Measurements from ENCODE around the gene CCDC88C.

The CCDC88C gene

GRCh38 chr14:91257328-91258010, 160.2 kb downstream of the CCDC88C start:
- TF ChIP-seq CTCF (IDR thresholded peaks at IDR 0.05) = no peak

GRCh38 chr14:91256661-91257060, 161.0 kb downstream of the CCDC88C start:
- TF ChIP-seq CTCF (IDR thresholded peaks at IDR 0.05) = no peak

GRCh38 chr14:91255026-91255695, 162.5 kb downstream of the CCDC88C start:
- no peak for TF ChIP-seq CTCF (IDR thresholded peaks at IDR 0.05)

- TF ChIP-seq CTCF (IDR thresholded peaks at IDR 0.05) = no peak
Measured at GRCh38 chr14:91254461-91254860, 163.2 kb downstream of the CCDC88C start.

GRCh38 chr14:91253795-91254323, 163.8 kb downstream of the CCDC88C start:
- TF ChIP-seq CTCF (IDR thresholded peaks at IDR 0.05) = no peak

GRCh38 chr14:91252871-91253794, 164.5 kb downstream of the CCDC88C start:
- no peak for TF ChIP-seq CTCF (IDR thresholded peaks at IDR 0.05)

- TF ChIP-seq CTCF (IDR thresholded peaks at IDR 0.05) = no peak
Measured at GRCh38 chr14:91250912-91251311, 166.7 kb downstream of the CCDC88C start.

Data from LNCAP (cell line).